NOMO-1 treated with DMSO at 0.1 percent for 48 hours (cell line): ENCODE results near the gene PDE3A.
A peak's percentile ranks its signal among the peaks of the same experiment; 100 is the strongest.

Experiments used
- DNase-seq: peaks from one replicate; lab custom pipeline; 2025; ENCODE audit not compliant: unreplicated experiment; lab: John Stamatoyannopoulos, UW

Gene PDE3A

DNA sequence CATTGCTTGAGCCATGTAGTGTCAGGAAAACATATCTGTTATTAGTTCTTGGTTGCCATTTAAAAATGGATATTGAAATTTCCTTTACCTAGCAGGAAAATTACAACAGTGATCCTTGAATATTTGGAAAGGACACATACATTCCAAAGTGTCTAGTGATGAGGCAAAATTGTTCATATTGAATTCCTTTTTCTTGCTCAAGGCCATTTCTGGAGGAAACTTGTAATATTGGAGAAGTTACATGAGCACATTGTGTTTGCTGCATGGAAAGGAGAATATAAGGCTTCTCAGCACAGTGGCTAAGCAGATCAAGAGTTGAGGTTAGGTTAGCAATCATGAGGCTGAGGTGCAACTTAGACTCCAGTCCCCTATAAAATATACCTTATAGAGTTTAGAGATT is 121.9 kb downstream of the PDE3A start:
- DNase-seq, result no peak

DNA sequence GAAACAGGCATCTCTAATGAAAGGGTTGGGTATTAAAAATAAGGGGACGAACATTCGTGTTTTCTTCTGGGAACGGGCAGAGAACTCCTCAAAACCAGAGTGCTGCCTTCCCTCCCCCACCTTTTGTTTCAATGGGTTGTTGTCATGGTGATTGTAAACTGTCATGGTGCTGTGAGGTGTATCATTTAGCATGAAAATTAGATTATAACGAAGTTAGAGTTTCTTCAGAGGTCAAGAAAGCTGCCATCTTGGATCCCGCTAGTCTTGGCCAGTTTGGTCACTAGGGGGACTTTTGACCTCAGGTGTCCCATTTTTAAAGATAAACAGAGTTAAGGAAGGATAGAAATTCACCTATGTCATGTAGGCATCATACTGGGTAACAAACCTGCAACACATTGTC is 123.0 kb downstream of the PDE3A start:
- DNase-seq, result no peak

DNA sequence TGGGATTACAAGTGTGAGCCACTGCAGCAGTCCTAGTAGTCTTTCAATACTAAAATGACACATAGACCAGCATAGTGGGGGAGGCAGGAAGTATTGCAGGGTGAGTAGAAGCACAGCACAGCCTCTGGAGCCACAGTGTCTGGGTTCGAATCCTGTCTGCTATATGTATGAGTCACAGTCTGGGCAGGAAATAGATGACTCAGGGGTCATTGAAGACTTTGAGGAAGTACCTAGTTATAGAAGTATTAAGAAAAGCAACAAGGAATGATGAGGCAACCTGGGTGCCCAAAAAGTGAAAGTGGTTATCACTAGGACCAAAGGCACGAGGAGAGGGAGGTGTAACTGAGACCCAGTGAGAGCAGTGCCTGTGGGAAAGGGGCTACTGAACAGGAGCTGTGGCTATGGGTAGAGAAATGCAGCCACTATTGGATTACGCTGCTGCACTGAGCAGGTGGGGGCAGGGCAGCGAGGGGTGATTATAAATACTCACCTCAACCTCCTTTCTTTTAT is 124.0 kb downstream of the PDE3A start:
- DNase-seq, result peak; percentile 93

DNA sequence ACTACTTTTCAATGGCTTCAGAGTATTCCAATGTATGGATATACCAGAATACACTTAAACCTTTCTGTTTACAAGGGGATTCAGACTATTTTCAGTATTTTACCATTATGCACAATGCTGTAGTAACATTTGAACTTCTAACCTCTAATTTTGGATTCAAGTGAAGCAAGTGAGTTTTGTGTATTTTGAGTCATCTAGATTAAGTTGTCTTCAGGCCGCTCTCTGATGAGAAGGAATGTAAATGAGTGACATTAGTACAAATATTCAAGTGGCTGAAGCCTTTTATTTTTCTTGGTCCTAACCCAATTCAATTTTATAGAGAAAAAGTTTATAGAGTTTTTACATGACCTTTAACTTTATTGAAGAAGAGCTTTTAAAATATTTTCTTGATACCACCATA is 125.6 kb downstream of the PDE3A start:
- DNase-seq, result no peak

GRCh38 chr12:20494851-20495250 is 126.5 kb downstream of the PDE3A start:
- no peak for DNase-seq

DNA sequence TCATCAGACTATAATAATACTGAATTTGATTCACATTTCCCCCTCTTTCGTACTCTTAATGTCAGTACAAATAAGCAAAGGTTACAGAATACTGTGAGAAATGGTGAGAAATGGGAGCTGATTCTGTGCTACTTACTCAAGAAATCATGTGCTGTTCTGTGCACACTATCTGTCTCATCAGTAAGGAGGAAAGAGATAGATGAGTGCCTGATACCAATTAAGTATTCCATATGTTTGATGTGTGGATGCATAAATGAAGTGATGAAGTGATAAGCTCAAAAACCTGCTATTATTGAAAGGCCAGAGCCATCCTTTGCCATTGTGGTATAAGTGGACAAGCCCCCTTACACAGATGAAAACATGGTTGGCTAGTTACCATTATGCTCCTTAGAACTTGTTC is 127.7 kb downstream of the PDE3A start:
- no peak for DNase-seq

DNA sequence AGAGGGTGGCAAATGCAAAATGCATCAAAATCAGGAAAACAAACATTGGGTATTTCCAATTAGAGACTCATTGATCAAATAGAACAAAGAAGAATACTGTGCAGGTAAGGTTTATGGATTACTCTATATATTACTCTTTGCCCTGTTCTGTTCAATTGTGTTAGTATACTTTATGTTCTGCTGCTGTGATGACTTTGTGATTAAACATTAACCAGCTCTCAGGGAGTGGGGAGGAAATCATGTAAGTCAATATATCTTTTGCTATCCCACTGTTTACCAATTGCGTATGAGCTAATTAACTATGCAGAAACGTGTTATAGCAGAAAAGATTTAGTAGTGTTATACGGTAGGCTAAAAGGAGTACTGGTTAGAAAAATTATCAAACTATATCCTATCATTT is 129.4 kb downstream of the PDE3A start:
- no peak for DNase-seq

- no peak for DNase-seq
These were observed 133.6 kb downstream of the PDE3A start for GRCh38 chr12:20501958-20502357.

GRCh38 chr12:20503858-20504257 is 135.5 kb downstream of the PDE3A start:
- no peak for DNase-seq

DNA sequence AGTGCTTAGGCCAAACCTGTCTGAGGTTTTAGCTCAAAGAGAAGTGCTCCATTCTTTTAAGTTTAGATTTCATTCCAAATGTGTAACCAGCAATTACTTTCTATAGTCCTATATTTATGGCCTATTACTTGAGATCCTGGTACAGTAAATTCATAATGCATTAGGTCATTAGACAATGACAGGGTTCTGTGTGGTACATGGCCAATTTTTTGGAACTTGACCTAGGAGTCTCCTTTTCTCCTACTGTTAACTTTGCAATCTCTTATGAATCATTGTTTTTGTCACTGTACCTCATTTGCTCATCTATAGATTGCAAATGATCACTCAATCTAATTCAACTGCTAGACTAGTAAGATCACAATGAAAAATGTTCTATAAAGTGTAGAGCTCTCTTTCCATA is 136.7 kb downstream of the PDE3A start:
- no peak for DNase-seq

- DNase-seq, result peak; percentile 35
These were observed 138.7 kb downstream of the PDE3A start for GRCh38 chr12:20507056-20507455.

GRCh38 chr12:20507711-20508110 is 139.4 kb downstream of the PDE3A start:
- no peak for DNase-seq

DNA sequence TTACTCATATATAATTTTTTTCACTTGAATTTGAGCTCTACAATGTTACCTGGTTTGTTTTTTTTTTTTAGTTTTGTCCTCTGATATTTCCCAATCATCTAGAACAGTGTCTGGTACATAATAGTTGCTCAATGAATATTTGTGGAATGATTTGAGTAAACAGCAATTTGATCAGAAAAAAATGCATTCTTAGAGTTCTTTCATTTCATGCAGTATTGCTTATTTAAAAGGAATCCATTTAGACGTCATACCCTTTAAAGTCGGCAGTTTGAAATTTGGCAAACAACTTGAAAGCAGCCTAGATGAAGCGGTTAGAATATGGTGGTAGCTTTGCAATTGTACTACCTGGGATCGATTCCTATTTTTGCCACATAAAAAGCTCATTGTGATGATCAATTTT is 140.0 kb downstream of the PDE3A start:
- no peak for DNase-seq

- no peak for DNase-seq
These were observed 140.6 kb downstream of the PDE3A start for GRCh38 chr12:20508962-20509361.

DNA sequence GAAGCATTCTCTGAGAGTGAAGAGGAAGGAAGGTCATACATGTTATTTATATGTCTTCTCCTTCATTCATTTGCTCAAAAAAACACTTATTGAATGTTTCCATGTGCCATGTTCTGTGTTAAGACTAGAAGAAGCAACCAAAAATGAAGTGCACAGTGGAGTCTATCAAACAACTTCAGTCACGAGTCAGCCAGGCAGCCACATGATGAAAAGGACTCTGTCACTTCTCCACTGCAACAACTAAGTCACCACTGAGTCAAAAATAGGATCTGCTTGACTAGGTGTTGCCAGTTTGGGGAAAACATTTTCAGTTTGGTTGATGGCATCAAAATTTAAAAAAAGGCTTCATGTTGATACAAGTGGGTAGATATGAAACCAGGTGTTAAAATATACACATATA is 142.5 kb downstream of the PDE3A start:
- DNase-seq, result no peak

- no peak for DNase-seq
These were observed 144.9 kb downstream of the PDE3A start for GRCh38 chr12:20513189-20513588.

DNA sequence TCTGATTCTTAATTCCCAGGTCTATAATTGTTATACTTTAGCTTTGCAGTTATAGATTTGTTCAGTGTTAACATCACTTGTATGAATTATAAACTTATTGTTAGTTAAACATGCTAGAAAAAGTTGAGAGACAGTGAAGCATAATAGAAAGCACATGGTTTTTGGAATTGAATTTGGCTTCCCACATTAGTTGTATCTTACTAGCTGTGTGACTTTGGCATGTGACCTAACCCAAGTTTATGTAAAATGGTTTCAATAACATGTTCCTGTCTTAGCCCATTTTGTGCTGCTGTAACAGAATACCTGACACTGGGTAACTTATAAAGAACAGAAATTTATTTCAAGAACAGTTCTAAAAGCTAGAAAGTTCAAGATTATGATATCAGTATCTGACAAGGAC is 146.3 kb downstream of the PDE3A start:
- DNase-seq, result no peak

DNA sequence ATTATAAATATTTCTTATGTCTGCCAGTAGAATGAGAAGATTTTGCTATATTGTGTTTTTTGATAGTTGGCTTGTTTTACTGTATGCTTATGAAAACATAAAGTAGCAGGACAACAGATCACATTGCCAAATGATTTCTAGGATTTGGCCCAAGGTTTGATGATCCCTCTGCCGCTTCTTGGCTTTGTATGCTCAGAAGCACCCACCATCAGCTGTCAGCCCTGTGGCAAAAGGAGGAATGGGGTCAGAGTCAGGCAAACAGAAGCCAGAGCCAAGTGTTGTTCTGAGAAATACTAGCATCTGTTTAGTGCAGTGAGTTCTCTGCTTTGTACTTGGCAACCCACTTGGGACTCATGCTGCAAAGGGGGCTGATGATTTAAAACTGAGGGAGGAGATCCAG is 152.2 kb downstream of the PDE3A start:
- no peak for DNase-seq

GRCh38 chr12:20523658-20524057 is 155.3 kb downstream of the PDE3A start:
- DNase-seq, result no peak

- DNase-seq, result no peak
These were observed 155.8 kb downstream of the PDE3A start for GRCh38 chr12:20524113-20524512.

DNA sequence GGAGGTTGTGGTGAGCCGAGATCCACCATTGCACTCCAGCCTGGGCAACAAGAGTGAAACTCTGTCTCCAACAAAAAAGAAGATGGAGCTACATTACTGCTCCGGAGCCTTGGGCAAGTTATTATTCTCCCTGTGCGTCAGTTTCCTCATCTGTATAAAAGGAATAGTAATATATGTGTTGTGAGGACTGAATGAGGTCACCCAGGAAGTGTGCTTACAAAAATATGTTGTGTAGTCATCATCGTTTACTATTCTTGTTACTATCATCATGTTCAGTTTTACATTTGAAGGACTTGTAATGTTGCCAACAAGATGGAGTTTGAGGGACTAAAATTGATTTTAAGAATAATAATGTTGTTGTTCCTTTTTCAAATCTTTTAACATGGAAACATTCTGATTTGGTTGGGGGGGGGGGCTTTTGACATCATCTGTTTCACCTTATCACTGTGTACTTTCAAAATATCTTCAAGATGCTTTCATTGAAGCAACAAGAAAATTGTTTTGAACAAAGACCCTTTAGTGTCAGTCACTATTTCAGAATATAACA is 156.8 kb downstream of the PDE3A start:
- no peak for DNase-seq

DNA sequence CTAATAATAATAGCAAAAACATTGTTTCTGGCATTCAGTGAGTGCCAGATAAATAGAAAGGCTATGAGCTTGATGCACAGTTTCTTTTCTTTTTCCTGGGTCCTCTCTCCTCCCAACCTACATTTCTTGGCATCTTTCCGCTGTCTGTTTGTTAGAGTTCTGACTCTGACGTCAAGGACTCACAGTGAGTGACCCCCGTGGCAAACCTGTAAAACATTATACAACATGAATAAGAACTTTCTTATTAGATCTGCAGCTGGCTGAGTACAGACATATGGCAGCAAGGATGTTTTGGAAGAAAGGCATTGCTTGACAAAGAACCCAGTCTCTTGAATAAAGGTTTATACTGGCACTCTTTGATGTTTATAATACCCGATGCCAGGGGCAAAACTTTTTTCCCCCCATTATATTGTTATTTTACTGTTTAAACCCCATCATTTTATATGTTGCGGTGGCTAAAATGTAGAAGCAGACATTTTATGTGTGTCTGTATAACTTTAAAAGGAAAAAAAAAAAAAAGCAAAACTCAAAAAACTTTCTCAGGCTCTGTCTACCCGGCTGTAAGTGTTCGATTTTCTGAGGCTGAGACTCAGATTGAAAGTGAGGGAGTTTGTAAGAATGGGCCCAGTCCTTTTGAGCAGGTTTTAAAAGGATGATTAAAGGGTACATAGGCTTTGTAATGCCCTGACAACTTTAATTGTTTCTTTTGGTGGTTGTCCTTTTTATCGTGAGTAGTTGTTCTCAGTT is 159.3 kb downstream of the PDE3A start:
- DNase-seq, result no peak

DNA sequence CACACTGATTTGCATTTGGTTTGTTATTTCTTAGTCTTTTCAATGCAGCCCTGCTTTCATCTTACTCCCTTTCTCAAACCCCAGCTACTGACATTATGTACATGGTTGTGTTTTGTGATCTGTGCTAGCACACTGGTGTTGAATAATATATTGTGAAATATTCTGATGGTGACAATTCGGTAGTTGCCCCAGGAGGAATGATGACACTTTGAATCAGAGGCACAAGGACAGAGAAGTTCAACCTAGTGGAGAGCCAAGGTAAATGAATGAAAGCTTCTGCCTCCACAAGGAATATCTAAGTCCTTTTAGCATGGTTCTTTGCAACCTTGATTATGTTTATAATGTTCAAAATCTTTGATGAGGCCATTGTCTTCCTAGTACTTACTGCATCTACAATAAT is 159.9 kb downstream of the PDE3A start:
- no peak for DNase-seq
